Skeletal muscle tissue (tissue), 5 donors: ENCODE measurements around the gene SIAH1. TPM values are rescaled to one million over a fixed set of nuclear protein-coding genes. Genes with fewer than 3 reads are reported as not detected.
A peak's percentile ranks its signal among the peaks of the same experiment; 100 is the strongest.
"Not testable (repeated sequence)": the region's sequence is repeated elsewhere in the genome, so short reads cannot be mapped to it uniquely, and the experiment has no call there.

Experiments
- H3K27ac ChIP-seq: one replicate; pipeline ENCODE4 v1.7.0; 2013; ENCODE audit warnings: mild to moderate bottlenecking, low read depth, low read length, inconsistent platforms
- H3K27me3 ChIP-seq, 3 donors: one replicate each; pipeline ENCODE4 v1.7.0; 2013; ENCODE audit warnings: low read length in 3 of 3; ENCODE audit not compliant: control insufficient read depth in 3 of 3, insufficient read depth in 3 of 3
- H3K36me3 ChIP-seq, 3 donors: one replicate each; pipeline ENCODE4 v1.7.0; 2013; ENCODE audit warnings: low read length in 3 of 3; ENCODE audit not compliant: control insufficient read depth in 3 of 3, insufficient read depth in 3 of 3
- H3K4me1 ChIP-seq, 3 donors: one replicate each; pipeline ENCODE4 v1.7.0; 2013; ENCODE audit warnings: low read length in 3 of 3, mild to moderate bottlenecking in 3 of 3; ENCODE audit not compliant: control insufficient read depth in 3 of 3, insufficient read depth in 3 of 3
- H3K4me3 ChIP-seq, 3 donors: one replicate each; pipeline ENCODE4 v1.7.0; 2013; ENCODE audit warnings: low read length in 3 of 3
- H3K9ac ChIP-seq, 3 donors: one replicate each; pipeline ENCODE4 v1.7.0; 2013; ENCODE audit warnings: low read length in 3 of 3, mild to moderate bottlenecking in 3 of 3, moderate library complexity in 2 of 3, low read depth in 1 of 3
- H3K9me3 ChIP-seq, 3 donors: one replicate each; pipeline ENCODE4 v1.7.0; 2013; ENCODE audit warnings: low read length in 3 of 3; ENCODE audit not compliant: control insufficient read depth in 3 of 3
- small RNA-seq: library from RNA; depleted of rRNA; stranded (forward); fragments of <200 nt; gene quantifications from one replicate; pipeline ENCODE3, GENCODE V24; 2014
- total RNA-seq: library from RNA; depleted of rRNA; stranded (reverse); fragments of >200 nt; gene quantifications from one replicate; pipeline ENCODE4 v1.2.3, GENCODE V29; 2014
- donor health status: Osteomylitis.

SIAH1 gene
- total RNA-seq, 1 donor from 2014 or later, result 53.8 TPM

- H3K4me1 ChIP-seq, result peaks cover 7 to 11% (median 7%) of the 10 kb centered on the region in 3 donors
Measured at GRCh38 chr16:48318630-48319029, 66.6 kb downstream of the SIAH1 start.

GRCh38 chr16:48317614-48318315 is 67.4 kb downstream of the SIAH1 start:
- H3K27me3 ChIP-seq, result no peaks in the 10 kb centered on the region
- peaks cover 0 to under 1% (median 0%) of the 10 kb centered on the region in 3 donors for H3K9me3 ChIP-seq
- H3K4me1 ChIP-seq, result peaks cover 7 to 10% (median 7%) of the 10 kb centered on the region in 3 donors
- peaks cover 0 to 8% (median 0%) of the 10 kb centered on the region in 3 donors for H3K36me3 ChIP-seq
- no peak overlapping the region for H3K9ac ChIP-seq
- no peak overlapping the region for H3K27ac ChIP-seq
- no peak overlapping the region for H3K4me3 ChIP-seq

More at GRCh38 chr16:48318630-48319029, 66.6 kb downstream of the SIAH1 start:
- Histone ChIP-seq H3K9ac (no peak overlapping the region), H3K36me3 (peaks cover 0 to 2% (median 0%) of the 10 kb centered on the region in 3 donors), H3K9me3 (no peaks in the 10 kb centered on the region), H3K27me3 (no peaks in the 10 kb centered on the region), H3K27ac (no peak overlapping the region), H3K4me3 (peak overlapping the region in 1 of 3 donors; percentile 46)

GRCh38 chr16:48317026-48317425 is 68.2 kb downstream of the SIAH1 start:
- no peak overlapping the region for H3K9ac ChIP-seq
- no peaks in the 10 kb centered on the region for H3K27me3 ChIP-seq
- H3K36me3 ChIP-seq, result peaks cover 0 to 9% (median 0%) of the 10 kb centered on the region in 3 donors
- peaks cover 0 to 5% (median 0%) of the 10 kb centered on the region in 3 donors for H3K9me3 ChIP-seq
- no peak overlapping the region for H3K4me3 ChIP-seq
- H3K4me1 ChIP-seq, result peaks cover 7 to 10% (median 7%) of the 10 kb centered on the region in 3 donors
- H3K27ac ChIP-seq, result no peak overlapping the region

- not testable (repeated sequence) for H3K4me3 ChIP-seq, H3K27me3 ChIP-seq, H3K4me1 ChIP-seq, H3K27ac ChIP-seq, H3K9ac ChIP-seq
- H3K36me3 ChIP-seq, result peaks cover 5 to 16% (median 13%) of the 10 kb centered on the region in 3 donors
- peaks cover 3 to 10% (median 6%) of the 10 kb centered on the region in 3 donors for H3K9me3 ChIP-seq
Measured at GRCh38 chr16:48313905-48314304, 71.3 kb downstream of the SIAH1 start.

GRCh38 chr16:48310908-48311641 is 74.1 kb downstream of the SIAH1 start:
- no peak overlapping the region for H3K9ac ChIP-seq
- no peaks in the 10 kb centered on the region for H3K4me1 ChIP-seq
- H3K36me3 ChIP-seq, result peaks cover 5 to 21% (median 17%) of the 10 kb centered on the region in 3 donors
- no peak overlapping the region for H3K4me3 ChIP-seq
- no peaks in the 10 kb centered on the region for H3K27me3 ChIP-seq
- peaks cover 3 to 13% (median 6%) of the 10 kb centered on the region in 3 donors for H3K9me3 ChIP-seq
- H3K27ac ChIP-seq, result no peak overlapping the region

Small RNAs within 50 kb of the gene (small RNA-seq; reads per million reads assigned to genes)
- not detected for gene RF00017

Other genes starting within 250 kb of the SIAH1 start
- gene ABCC12, start 229.4 kb downstream of the SIAH1 start, total RNA-seq, result not detected
- gene LONP2, start 141.1 kb downstream of the SIAH1 start, total RNA-seq, result 44.4 TPM
- gene ABCC11, start 137.9 kb downstream of the SIAH1 start, total RNA-seq, result not detected
- 22.4 TPM for gene N4BP1, start 224.8 kb upstream of the SIAH1 start, total RNA-seq